ENCODE measurements around the gene MTMR1.
A peak's percentile ranks its signal among the peaks of the same experiment; 100 is the strongest.

Gene MTMR1

GRCh38 chrX:150692831-150693724 is at the start of gene MTMR1:
Gene MTMR1 (plus strand): TSS chrX:150693396. CDS start chrX:150693531, 135 bp downstream.
- no peak for DNase-seq

DNA sequence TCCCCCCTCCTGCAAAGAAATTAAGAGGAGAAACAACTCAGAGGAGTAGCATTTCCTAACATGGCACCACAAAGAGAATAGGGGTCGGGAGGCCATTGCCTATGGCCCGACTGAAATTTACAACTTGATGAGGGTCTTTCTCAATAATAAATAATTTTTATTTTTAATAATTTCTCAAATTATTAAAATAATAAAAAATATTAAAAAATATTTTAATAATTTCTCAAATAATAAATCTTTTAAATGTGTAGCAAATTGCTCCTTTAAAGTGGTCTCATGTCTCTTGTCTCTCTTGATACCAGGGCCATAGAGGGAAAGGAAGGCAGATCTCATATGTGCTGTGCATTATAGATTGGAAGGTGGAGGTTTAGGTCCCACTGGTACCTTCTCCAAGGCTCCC is 49.2 kb upstream of the MTMR1 start:
- no peak for DNase-seq

GRCh38 chrX:150644422-150644821 is 48.8 kb upstream of the MTMR1 start:
- no peak for DNase-seq

GRCh38 chrX:150647331-150647730 is 45.9 kb upstream of the MTMR1 start:
- DNase-seq = no peak

- no peak for DNase-seq
Measured at GRCh38 chrX:150648296-150648940, 44.8 kb upstream of the MTMR1 start.

DNA sequence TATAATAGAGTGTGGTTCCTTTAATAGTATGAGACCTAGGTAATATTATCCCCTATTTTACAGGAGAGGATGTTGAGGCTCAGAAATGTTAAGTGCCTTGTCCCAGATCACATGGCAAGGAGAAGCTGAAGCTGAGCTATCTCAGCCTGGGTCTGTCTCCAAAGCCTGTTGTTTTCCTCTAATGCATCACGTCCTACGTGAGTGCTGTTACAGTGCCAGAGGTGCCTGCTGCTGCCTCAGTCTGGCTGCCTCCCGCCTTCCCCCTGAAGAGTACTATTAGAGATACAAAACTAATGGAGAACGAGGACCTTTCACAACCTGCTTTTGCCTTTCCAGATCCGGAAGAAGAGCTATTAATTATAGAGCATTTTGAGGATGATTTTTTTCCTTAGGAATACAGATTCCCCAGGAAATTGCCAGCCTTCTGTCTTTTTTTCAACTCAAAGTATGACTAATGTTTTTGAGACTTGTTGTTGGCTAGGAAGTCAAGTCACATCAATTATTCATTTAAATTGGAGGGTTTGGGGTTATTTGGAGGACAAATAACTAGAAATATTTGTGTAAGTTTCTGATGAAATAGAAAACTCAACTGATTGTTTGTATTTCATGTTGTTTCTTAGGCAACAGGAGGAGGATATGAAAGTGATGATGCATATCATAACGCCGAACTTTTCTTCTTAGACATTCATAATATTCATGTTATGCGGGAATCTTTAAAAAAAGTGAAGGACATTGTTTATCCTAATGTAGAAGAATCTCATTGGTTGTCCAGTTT is 43.9 kb upstream of the MTMR1 start:
- no peak for DNase-seq

DNA sequence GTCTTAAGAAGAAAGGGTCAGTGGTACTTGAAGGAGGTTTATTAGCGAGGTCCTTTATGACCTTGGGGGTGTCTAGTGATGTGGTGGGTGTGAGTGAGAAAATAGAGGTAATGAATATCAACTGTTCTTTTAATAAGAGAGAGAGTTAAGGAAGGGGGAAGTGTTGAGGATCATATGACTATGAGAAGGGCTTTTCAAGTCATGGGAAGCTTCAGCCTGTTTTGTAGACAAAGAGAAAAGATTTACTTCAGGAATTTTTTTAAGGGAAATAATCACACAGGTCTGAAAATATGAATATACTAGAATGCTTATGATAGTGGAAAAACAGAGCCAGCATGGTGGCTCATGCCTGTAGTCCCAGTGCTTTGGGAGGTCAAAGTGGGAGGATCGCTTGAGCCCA is 41.3 kb upstream of the MTMR1 start:
- DNase-seq = no peak

- DNase-seq = no peak
Measured at GRCh38 chrX:150655788-150656187, 37.4 kb upstream of the MTMR1 start.

GRCh38 chrX:150663073-150663472 is 30.1 kb upstream of the MTMR1 start:
- DNase-seq = peak; percentile 41

GRCh38 chrX:150664290-150664689 is 28.9 kb upstream of the MTMR1 start:
- peak; percentile 39 for DNase-seq

GRCh38 chrX:150676221-150676620 is 17.0 kb upstream of the MTMR1 start:
- DNase-seq = no peak

- DNase-seq = peak; percentile 41
Measured at GRCh38 chrX:150680974-150681373, 12.2 kb upstream of the MTMR1 start.

- no peak for DNase-seq
Measured at GRCh38 chrX:150683112-150683511, 10.1 kb upstream of the MTMR1 start.

DNA sequence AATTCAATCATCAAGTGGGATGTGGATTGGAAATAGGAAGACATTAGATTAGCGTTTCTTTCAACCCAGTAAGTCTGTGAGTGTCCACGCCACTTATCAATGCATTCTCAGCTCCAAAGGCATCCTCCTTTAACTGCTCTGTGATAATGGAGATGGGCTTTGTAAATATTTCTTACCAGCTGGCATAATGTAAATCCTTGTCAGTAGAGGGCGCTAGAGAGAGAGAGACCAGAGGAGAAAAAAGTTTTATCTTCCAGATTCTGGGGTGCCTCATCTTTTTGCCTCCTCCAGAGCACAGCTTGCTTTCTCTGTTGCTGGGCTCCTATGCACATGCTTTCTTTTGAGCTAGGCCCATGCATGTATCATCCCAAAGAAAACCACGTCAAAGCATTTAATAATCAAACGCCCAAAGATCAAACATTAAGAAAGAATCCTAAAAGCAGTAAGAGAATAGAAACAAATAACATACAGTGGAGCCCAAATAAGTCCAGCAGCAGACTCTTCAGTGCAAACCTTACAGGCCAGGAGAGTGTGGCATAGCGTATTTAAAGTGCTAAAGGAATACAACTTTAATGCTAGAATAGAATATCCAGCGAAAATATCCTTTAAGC is 9.6 kb upstream of the MTMR1 start:
- no peak for DNase-seq

DNA sequence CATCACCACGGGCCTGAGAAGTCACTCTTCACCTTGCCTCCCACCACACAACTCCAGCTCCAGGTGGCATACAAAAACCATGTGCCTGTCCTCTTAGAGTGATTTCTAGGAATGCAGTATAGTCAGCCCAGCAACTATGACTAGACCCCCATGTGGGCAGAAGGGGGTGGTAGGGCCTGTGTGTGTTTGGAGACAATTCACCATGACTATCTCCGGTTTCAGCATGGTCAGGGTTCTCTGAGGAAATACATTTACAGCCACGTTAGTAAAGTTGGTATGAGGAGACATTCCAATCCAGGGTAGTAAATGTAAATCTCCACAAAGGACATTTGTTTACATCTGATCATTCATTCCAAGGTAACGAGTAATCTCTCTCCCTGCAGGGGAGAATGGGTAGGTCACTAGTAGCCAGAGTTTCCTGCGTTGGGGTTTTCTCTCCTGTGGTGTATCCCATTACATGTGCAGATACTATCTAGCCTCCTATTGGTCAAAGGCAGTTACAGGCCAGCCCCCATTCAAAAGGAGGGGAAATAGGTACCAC is 4.2 kb upstream of the MTMR1 start:
- DNase-seq = no peak

DNA sequence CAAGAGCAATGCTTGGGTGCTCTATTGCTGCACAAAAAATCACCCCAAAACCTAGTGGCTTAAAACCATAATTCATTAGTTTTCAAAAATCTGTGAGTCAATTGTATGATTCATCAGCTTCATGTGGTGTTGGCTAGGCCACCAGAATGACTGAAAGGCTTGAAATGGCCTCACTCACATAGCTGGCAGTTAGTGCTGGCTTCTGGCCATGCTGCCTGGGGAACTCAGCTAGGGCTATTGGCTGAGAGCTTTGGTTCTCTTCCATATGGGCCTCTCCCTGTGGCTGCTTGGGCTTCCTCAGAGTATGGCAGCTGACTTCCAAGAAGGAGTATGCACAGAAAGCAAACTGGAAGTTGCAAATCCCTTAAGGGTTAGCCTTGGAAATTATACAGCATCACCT is 3.1 kb upstream of the MTMR1 start:
- DNase-seq = no peak

DNA sequence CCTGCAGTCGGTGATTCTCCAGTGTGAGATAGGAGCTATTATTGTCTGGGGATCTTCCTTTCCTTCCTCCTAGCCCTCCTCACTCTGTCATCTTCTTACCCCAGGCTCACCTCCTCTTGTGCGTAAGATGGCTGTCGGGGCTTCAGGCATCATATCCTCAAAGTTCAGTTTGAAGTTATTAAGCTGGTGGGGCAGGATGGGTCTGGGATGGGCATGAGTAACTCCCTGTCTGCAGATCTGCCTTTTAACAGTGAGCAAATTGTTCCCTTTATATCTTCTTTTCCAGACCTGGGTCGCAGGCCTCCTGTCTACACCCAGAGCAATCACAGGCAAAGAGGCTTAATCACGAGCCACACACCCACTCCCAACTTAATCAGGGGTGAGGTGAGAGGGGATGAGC is 900 bp upstream of the MTMR1 start:
- no peak for DNase-seq

GRCh38 chrX:150693725-150694574 is 754 bp downstream of the MTMR1 start:
- DNase-seq = peak; percentile 73

- DNase-seq = no peak
Measured at GRCh38 chrX:150694738-150695410, 1.7 kb downstream of the MTMR1 start.

- DNase-seq = no peak
Measured at GRCh38 chrX:150696331-150696730, 3.1 kb downstream of the MTMR1 start.

DNA sequence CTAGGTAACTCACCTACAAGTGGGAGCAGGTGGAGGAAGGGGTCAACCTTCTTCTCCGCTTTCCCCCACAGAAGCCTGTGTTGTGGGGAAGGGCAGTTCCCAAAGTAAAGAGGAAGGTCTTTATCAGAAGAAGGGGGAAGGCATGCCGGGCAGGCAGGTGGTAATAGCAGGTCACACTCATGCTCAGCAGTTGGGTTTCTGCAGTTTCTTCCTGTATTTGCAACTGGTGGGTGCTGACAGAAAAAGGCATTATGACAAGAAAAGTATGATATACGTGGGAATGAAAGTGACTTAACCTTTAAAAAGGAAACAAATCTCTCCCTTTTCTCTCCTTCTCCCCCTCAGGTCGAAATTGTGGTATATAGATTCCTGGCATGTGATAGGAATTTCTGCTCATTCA is 3.7 kb downstream of the MTMR1 start:
- no peak for DNase-seq
